HEK293 (cell line): ENCODE data around the gene STARD6.

Source experiments
- HOXA7 ChIP-seq: sonication (generic); formaldehyde crosslinking; IDR thresholded peaks from 2 replicates; pipeline ENCODE4 v1.8.1; 2022; ENCODE audit warnings: missing genetic modification reagents, borderline replicate concordance
- ZNF362 ChIP-seq: fragments of 450-650 bp; formaldehyde crosslinking; IDR thresholded peaks from 2 replicates; pipeline ENCODE4 v1.5.1; 2016; ENCODE audit warnings: missing biosample characterization, missing genetic modification characterization
- ZNF426 ChIP-seq: fragments of 450-650 bp; formaldehyde crosslinking; IDR thresholded peaks from 2 replicates; pipeline ENCODE4 v1.5.1; 2017; ENCODE audit warnings: missing biosample characterization, missing genetic modification characterization, mild to moderate bottlenecking, inconsistent platforms, moderate library complexity
- ZNF433 ChIP-seq: fragments of 450-650 bp; formaldehyde crosslinking; IDR thresholded peaks from 2 replicates; pipeline ENCODE4 v1.5.1; 2016; ENCODE audit warnings: missing biosample characterization, missing genetic modification characterization, low read depth

- no peak for TF ChIP-seq ZNF362 (tag by site-specific recombination)
- TF ChIP-seq ZNF433, result no peak
- TF ChIP-seq ZNF426 (tag by site-specific recombination), result no peak
- TF ChIP-seq HOXA7, result no peak
These were observed 20.4 kb upstream of the STARD6 start for GRCh38 chr18:54378057-54378456.
